ENCODE results near the gene GATAD2A.

DNA sequence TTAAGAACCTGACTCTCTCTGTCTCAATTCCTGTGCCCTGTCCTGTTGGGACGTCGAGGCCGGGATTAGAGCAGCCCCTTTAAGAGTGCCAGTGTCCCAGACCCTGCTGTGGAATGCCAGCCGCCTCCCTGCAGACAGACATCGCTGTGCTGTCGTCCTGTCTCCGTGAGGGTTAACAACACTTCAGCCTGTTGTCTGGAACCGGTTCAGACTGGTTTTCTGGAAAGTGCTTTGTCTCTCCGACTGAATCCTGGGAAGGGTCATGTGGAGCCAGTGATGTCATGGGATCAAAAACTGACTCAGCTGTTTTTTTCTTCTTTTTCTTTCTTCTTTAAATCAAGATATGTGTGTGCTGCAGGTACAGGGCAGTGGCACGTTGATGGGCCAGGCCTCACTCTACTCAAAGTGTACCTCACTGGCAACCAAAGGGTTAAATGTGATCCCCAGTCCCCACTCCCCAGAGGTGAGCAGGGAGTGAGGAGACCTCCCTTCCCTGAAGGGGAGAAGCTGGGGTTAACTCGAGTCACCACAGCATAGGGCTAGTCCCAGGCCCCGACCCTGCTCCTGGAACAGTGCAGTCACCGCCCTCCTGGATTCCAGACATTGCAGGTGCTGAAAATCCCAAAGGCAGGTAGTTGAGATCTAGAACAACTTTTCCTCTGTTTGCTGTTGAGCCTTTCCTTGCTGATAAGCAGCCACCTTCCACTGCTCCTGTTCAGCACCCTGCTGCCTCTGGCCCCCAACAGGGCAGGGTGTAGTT is 59.0 kb downstream of the GATAD2A start:
- TF ChIP-seq, protein P1, sequence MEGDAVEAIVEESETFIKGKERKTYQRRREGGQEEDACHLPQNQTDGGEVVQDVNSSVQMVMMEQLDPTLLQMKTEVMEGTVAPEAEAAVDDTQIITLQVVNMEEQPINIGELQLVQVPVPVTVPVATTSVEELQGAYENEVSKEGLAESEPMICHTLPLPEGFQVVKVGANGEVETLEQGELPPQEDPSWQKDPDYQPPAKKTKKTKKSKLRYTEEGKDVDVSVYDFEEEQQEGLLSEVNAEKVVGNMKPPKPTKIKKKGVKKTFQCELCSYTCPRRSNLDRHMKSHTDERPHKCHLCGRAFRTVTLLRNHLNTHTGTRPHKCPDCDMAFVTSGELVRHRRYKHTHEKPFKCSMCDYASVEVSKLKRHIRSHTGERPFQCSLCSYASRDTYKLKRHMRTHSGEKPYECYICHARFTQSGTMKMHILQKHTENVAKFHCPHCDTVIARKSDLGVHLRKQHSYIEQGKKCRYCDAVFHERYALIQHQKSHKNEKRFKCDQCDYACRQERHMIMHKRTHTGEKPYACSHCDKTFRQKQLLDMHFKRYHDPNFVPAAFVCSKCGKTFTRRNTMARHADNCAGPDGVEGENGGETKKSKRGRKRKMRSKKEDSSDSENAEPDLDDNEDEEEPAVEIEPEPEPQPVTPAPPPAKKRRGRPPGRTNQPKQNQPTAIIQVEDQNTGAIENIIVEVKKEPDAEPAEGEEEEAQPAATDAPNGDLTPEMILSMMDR (IDR thresholded peaks at IDR 0.05; ENCODE audit: low read depth, low read length) = no peak
- TF ChIP-seq EZH2phosphoT487 (IDR thresholded peaks at IDR 0.05; ENCODE audit: low read depth) = no peak
